Activated CD8-positive, alpha-beta memory T cell treated with anti-CD3 and anti-CD28 coated beads, Interleukin-2, amount 50 U/mL, for 1 hour (primary cell): ENCODE data around the gene ZNF592.
A peak's percentile ranks its signal among the peaks of the same experiment; 100 is the strongest.
"Not testable (repeated sequence)": the region's sequence is repeated elsewhere in the genome, so short reads cannot be mapped to it uniquely, and the experiment has no call there.

Experiments used
- DNase-seq: peaks from one replicate; pipeline ENCODE4 v3.0.0-alpha.2; 2020; ENCODE audit errors: extremely low read depth

ZNF592 gene, protein sequence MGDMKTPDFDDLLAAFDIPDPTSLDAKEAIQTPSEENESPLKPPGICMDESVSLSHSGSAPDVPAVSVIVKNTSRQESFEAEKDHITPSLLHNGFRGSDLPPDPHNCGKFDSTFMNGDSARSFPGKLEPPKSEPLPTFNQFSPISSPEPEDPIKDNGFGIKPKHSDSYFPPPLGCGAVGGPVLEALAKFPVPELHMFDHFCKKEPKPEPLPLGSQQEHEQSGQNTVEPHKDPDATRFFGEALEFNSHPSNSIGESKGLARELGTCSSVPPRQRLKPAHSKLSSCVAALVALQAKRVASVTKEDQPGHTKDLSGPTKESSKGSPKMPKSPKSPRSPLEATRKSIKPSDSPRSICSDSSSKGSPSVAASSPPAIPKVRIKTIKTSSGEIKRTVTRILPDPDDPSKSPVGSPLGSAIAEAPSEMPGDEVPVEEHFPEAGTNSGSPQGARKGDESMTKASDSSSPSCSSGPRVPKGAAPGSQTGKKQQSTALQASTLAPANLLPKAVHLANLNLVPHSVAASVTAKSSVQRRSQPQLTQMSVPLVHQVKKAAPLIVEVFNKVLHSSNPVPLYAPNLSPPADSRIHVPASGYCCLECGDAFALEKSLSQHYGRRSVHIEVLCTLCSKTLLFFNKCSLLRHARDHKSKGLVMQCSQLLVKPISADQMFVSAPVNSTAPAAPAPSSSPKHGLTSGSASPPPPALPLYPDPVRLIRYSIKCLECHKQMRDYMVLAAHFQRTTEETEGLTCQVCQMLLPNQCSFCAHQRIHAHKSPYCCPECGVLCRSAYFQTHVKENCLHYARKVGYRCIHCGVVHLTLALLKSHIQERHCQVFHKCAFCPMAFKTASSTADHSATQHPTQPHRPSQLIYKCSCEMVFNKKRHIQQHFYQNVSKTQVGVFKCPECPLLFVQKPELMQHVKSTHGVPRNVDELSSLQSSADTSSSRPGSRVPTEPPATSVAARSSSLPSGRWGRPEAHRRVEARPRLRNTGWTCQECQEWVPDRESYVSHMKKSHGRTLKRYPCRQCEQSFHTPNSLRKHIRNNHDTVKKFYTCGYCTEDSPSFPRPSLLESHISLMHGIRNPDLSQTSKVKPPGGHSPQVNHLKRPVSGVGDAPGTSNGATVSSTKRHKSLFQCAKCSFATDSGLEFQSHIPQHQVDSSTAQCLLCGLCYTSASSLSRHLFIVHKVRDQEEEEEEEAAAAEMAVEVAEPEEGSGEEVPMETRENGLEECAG (N-terminal part only)

DNA sequence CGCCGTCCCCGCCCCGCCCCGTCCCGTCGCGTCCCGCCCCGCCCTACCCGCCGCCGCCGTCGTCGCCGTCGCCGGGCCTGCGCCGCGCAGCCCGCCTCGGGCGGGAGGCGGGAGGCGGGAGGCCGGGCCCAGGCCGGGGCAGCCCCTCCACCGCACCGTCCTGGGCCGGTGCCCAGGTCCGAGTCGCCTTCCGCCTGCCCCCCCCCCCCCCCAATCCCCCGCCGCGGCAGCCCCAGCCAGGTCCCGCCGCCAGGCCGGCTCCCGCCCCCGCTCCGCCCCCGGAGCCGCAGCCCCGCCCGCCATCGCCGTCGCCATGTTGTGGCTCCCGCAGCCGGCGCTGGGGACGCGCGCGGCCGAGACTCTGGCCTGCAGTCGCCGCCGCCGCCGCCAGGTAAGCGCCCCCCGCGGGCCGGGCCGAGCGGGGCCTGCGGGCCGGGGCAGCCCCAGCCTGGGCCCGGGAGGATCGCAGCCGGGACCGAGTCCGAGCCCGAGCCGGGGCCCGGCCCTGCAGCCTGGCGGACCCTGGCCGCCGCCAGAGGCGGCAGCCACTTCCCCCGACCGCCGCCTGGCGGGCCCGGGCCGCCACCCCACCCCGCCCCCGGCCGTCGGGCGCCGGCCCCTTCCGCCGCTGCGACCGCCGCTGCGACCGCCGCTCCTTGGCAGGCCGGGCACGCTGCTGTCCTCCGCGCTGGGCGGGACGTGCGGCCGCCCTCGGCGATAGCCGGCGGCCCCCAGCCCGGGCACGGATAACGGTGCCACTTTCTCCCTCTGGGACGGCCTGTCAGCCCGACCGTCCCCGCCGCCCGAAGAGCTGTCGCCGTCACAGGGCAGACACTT lies at the start of gene ZNF592:
Gene ZNF592, plus strand, starts transcription at position 319 of the 837 bp plus-strand sequence. CDS start 34,084 bp downstream, outside the sequence.
- DNase-seq: peak; percentile 29

- no peak for DNase-seq
These were observed 48.7 kb upstream of the ZNF592 start for GRCh38 chr15:84699538-84700191.

- DNase-seq: no peak
These were observed 45.4 kb upstream of the ZNF592 start for GRCh38 chr15:84702961-84703482.

DNA sequence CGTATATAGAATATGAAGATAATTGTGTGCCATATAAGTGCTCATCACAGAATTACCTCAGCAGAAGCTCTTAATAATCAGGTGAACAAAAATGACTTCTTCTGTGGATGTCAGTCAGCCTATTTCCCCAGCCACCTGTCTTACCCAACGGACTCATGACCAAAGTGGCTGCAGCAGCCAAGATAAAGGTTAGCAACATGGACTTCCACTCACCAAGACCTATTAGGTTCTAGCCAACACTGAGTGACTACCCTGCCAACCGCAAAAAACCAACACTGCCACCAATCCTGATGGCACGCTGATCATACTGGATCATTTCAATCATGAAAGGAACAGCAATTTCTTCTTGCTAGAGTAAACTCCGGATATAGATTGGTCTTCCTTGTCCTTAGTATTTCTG lies 44.6 kb upstream of the ZNF592 start:
- no peak for DNase-seq

GRCh38 chr15:84714372-84714771 lies 34.0 kb upstream of the ZNF592 start:
- DNase-seq: no peak

DNA sequence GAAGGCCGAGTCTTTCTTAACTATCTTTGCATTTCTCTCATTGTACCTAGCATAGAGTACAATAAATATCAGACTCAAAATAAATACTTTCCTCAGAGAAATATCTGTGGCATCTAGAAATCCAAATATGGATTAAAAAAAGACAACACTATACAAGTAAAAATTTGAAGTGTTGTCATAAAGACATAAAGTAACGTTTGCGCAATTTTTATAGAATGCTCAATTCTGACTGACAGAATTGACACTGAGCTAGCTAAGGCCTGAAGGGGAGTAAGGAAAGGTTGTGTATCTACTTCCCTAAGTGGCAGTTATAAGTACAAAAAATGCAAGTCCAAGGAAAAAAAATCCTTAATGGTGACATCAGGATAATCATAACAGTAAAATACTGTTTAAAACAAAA lies 33.6 kb upstream of the ZNF592 start:
- no peak for DNase-seq

GRCh38 chr15:84715441-84716035 lies 32.9 kb upstream of the ZNF592 start:
- DNase-seq: no peak

- peak; percentile 72 for DNase-seq
These were observed 32.2 kb upstream of the ZNF592 start, which contains the start of gene SEC11A for GRCh38 chr15:84716036-84716732. Gene SEC11A, minus strand, starts transcription at chr15:84716139. Its CDS starts 64 bp downstream, at chr15:84716075.

DNA sequence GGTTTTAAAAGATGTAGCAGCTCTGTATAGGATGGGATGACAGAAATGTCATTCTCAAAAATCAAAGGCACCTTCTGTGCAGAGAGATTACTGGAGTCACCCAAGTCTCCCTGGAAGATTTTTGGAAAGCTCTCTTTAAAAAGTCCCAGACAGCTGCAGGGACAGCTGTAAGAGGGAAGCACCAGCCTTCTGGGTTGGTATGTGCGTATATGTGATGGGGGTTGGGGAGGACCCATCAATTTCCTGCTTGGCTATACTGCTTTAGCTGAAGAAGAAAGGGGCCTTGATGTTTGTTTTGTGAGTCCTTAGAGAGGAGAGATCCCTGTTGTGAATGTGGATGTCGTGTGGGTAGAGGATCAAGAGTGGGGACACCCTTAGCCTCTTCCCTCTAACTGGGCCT lies 27.0 kb upstream of the ZNF592 start:
- no peak for DNase-seq

DNA sequence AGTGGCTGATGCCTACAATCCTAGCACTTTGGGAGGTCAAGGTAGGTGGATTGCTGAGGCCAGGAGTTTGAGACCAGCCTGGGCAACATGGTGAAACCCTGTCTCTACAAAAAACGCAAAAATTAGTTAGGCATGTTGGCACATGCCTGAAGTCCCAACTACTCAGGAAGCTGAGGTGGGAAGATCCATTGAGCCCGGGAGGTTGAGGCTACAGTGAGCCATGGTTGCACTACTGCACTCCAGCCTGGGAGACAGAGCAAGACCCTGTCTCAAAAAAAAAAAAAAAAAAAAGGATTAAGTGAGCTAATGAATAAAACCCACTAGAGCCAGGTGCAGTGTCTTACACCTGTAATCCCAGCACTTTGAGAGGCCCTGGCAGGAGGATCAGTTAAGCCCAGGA lies 25.8 kb upstream of the ZNF592 start:
- DNase-seq: no peak

GRCh38 chr15:84725001-84725491 lies 23.3 kb upstream of the ZNF592 start:
- no peak for DNase-seq

DNA sequence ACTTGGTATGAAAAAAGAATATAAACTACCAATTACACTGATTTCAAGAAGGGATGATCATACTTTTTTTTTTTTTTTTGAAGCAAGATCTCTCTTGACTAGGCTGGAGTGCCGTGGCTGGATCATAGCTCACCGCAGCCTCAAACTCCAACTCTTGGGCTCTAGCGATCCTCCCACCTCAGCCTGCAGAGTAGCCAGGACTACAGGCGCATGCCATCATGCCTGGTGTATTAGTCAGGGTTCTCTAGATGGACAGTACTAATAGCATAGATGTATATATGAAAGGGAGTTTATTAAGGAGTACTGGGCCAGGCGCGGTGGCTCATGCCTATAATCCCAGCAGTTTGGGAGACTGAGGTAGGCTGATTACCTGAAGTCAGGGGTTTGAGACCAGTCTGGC lies 21.0 kb upstream of the ZNF592 start:
- no peak for DNase-seq

DNA sequence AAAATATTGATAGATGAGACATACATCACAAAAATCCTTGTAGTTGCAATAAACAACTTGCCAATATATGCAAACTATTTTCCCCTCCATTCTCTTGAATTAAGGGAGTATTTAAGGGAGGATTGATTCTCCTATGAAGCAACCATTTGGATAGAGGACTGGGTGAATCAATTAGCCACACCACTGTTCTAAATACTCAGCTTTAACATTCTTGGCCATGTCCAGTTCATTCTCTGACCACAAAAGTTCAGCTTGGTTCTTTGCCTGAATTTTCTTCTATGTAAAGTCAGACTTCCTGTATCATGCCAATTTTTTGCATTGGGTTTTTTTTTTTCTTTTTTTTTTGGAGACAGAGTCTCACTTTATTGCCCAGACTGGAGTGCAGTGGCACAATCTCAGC lies 16.6 kb upstream of the ZNF592 start:
- DNase-seq: no peak

DNA sequence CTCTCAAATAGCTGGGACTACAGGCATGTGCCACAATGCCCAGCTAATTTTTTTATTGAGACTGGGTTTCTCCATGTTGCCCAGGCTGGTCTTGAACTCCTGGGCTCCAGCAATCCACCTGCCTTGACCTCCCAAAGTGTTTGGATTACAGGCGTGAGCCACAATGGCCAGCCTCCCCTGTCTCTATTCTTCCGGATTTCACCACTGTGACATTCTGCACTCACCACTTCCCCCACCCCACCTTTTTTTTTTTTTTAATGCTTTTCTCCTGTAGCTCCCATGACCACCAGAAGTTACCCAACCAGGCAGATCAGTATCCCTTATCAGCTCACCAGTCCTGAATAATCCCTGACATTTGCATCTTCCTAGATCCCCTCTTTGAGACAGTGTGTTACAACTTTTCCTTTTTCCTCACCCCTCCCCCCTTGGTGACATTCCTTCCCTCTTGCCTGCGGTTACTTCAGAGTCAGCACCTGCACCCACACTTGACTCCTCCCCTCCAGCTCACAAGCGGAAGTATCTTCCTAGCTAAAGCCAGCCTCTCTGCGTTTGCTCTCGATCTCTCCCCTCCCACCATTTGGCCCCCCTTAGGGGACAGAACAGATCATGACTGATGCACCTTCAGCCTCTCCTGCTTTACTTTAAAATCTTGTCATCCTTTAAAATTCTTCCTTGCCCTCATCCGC lies 13.5 kb upstream of the ZNF592 start:
- DNase-seq: no peak

DNA sequence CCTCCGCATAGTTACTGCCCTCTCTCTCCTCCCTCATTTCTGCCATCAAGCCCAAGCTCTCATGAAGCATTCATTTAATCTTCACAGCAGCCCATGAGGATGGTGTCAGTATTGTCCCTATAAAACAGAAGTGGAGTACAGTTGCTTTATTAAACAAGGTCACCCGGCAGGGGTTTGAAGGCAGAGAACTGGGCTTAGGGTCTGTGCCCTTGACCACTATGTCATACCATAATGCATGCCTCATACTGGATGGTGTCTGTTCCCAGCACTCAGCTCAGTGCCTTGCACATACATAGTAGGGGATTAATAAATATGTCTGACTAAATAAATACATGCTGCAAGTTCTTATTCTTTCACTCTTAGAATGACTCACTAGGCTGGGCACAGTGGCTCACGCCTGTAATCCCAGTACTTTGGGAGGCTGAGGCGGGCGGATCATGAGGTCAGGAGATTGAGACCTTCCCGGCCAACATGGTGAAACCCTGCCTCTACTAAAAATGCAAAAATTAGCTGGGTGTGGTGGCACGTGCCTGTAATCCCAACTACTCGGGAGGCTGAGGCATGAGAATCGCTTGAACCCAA lies 12.8 kb upstream of the ZNF592 start:
- not testable (repeated sequence) for DNase-seq

DNA sequence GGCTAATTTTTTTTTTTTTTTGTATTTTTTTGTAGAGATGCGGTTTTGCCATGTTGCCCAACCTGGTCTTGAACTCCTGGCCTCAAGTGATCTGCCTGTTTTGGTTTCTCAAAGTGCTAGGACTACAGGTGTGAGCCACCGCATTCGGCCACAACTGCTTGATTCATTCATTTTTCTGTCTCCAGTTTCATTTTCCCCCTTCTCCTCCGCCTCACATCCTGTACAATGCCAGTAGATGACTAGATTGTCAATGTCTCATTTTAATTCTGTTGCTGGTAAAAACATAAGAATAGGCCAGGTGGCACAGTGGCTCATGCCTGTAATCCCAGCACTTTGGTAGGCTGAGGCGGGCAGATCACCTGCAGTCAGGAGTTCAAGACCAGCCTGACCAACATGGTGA lies 12.0 kb upstream of the ZNF592 start:
- no peak for DNase-seq

- no peak for DNase-seq
These were observed 11.4 kb upstream of the ZNF592 start for GRCh38 chr15:84737005-84737404.

DNA sequence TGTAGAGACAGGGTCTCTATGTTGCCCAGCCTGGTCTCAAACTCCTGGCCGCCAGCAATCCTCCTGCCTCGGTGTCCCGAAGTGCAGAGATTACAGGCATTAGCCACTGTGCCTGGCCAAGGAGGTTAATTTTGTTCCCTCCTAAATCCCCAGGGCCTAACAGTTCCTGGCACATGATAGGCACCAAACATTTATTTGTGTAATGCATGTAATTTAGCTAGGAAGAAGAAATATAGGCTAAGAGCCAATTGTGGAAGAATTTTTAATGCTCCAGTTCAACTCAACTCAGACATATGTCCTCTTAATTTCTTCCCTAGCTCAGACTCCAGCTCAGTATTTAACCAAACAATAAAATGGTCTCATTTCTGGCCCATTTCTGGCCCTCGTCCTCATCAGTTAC lies 7.7 kb upstream of the ZNF592 start:
- no peak for DNase-seq
